ENCODE data around the gene TEDC1.
A peak's percentile ranks its signal among the peaks of the same experiment; 100 is the strongest.

The TEDC1 gene

DNA sequence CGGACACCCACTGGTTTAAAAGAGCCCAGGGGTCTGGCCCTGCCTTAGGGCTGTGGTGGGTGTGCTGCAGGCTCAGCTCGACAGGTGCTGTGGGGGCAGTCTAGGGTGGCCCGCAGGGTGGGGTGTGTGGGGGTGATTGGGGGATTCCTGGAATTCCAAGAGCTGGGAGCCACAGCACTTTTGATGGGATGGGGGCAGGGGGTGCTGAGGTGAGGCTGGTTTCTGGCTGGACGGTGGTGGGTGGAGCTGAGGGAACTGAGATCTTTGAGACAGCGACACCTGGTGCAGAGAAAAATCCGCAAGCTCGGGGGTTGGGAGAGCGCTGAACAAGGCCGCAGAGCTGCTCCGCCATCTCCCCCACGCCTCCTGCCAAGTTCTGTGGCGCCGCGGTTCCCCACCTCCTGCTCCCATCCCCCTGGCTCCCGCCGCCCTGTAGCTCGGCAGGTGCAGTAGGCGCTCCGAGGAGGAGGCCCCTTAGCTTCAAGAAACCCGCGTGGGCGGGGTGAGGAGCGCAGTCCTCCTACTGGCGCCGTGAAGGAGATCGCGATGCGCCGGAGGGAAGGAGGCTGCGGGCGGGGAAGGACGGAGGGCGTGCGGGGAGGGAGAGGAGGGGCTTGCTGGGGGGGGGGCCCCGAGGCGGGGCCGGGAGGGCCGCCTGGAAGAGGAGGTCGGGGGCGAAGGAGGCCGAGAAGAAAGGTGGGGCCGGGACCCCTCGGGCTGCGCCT lies 1.3 kb upstream of the TEDC1 start:
- Histone ChIP-seq H2AK5ac (ENCODE audit: low read length, severe bottlenecking) (no peak overlapping the region), H2BK12ac (ENCODE audit: low read length in 2 of 2) (peak overlapping the region in 1 of 2 experiments; percentile 55), H3K27me3 (ENCODE audit: control insufficient read depth in 1 of 2, insufficient read depth in 1 of 2, low read length in 2 of 2) (peaks cover 14 to 34% of the 10 kb centered on the region in 2 experiments), H3K9ac (ENCODE audit: low read length) (peak overlapping the region; percentile 92), H4K8ac (ENCODE audit: low read length) (no peak overlapping the region), H3K9me3 (ENCODE audit: control insufficient read depth, low read length) (no peaks in the 10 kb centered on the region), H3K36me3 (ENCODE audit: control insufficient read depth in 1 of 2, insufficient read depth in 2 of 2, low read depth in 1 of 2, low read length in 2 of 2) (peaks cover 0 to 9% of the 10 kb centered on the region in 2 experiments), H3K4me2 (ENCODE audit: low read length, poor library complexity, severe bottlenecking) (peak overlapping the region; percentile 96), H2AFZ (ENCODE audit: low read depth, low read length) (peak overlapping the region; percentile 60), H4K91ac (ENCODE audit: low read length) (no peak overlapping the region), H2BK5ac (ENCODE audit: low read depth, low read length, poor library complexity, severe bottlenecking) (no peak overlapping the region), H3K4me3 (ENCODE audit: insufficient read depth in 1 of 2, low read depth in 1 of 2, low read length in 2 of 2) (peak overlapping the region; percentile 60 to 81), H2BK120ac (ENCODE audit: low read depth, low read length) (no peak overlapping the region), H3K79me1 (replicated peaks; ENCODE audit: low read length, poor library complexity, severe bottlenecking) (peaks cover 1% of the 10 kb centered on the region), H3K18ac (ENCODE audit: low read depth in 1 of 2, low read length in 2 of 2) (peak overlapping the region in 1 of 2 experiments; percentile 91), H2BK15ac (ENCODE audit: low read depth, poor library complexity, severe bottlenecking) (no peak overlapping the region), H3K23ac (ENCODE audit: low read length in 2 of 2) (no peak overlapping the region), H3K27ac (ENCODE audit: low read length, poor library complexity, severe bottlenecking) (peak overlapping the region; percentile 1), H3K4me1 (ENCODE audit: control insufficient read depth, insufficient read depth, low read depth, low read length) (peaks cover 31% of the 10 kb centered on the region), H3K4ac (ENCODE audit: low read depth in 1 of 2, low read length in 2 of 2) (peak overlapping the region in 1 of 2 experiments; percentile 79), H3K14ac (ENCODE audit: low read length in 2 of 2) (peak overlapping the region in 1 of 2 experiments; percentile 36)
- DNase-seq, result peak; percentile 88
- 7% methylated on average over 30 of the region's 44 CpGs for WGBS

DNA sequence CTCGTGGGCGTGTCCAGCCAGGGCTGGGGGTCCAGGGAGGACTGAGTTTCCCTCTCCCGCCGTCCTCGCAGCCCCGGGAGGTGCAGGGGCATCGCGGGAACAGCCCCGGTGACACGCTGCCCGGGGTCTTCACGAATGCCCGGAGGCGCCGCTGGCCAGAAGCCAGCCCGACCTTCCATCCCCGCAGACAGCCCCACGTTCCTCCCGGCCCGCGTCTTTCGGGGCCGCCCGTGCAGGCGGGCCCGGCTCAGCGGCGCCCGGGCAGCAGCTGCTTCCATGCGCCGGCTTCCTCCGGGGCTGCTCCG lies 827 bp upstream of the TEDC1 start:
- Histone ChIP-seq H3K27me3 (ENCODE audit: control insufficient read depth in 1 of 2, insufficient read depth in 1 of 2, low read length in 2 of 2) (peaks cover 14 to 30% of the 10 kb centered on the region in 2 experiments), H2BK5ac (ENCODE audit: low read depth, low read length, poor library complexity, severe bottlenecking) (no peak overlapping the region)
- under 1% methylated on average over 29 of the region's 33 CpGs for WGBS

DNA sequence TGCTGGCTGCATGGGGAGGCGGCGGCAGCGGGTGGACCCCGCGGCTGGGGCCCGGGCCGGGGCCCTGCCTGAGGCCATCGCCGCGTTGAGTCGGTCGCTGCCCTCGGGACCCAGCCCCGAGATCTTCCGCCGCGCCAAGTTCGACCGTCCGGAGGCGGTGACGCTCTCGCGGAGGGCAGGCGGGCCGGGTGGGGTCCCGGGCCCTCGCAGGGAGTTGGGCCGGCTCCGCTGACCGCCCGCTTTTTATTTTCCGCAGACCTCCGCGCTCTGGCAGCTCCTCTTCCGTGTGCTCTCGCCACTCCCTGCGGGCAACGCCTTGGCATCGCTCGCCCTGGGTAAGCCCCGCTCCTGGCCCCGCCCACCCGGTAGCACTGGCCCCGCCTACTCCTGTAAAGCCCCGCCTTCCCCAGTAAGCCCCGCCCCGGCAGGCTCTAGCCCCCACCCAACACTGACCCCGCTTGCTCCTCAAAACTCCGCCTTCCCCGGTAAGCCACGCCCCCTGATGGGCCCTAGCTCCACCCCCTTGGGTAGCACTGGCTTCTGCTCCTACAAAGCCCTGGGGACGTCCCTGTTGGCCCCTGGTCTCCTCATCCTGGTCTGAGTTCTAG lies 424 bp downstream of the TEDC1 start:
- WGBS, result 25% methylated on average over 52 of the region's 53 CpGs

More for the DNA sequence above, 827 bp upstream of the TEDC1 start:
- Histone ChIP-seq H2BK12ac (ENCODE audit: low read length in 2 of 2) (peak overlapping the region in 1 of 2 experiments; percentile 55), H2AK5ac (ENCODE audit: low read length, severe bottlenecking) (no peak overlapping the region), H3K4me3 (ENCODE audit: insufficient read depth in 1 of 2, low read depth in 1 of 2, low read length in 2 of 2) (peak overlapping the region; percentile 60 to 81), H3K9ac (ENCODE audit: low read length) (peak overlapping the region; percentile 92), H3K36me3 (ENCODE audit: control insufficient read depth in 1 of 2, insufficient read depth in 2 of 2, low read depth in 1 of 2, low read length in 2 of 2) (peaks cover 0 to 9% of the 10 kb centered on the region in 2 experiments), H2AFZ (ENCODE audit: low read depth, low read length) (peak overlapping the region; percentile 84), H3K23ac (ENCODE audit: low read length in 2 of 2) (no peak overlapping the region), H3K4ac (ENCODE audit: low read depth in 1 of 2, low read length in 2 of 2) (peak overlapping the region; percentile 35 to 79), H3K18ac (ENCODE audit: low read depth in 1 of 2, low read length in 2 of 2) (peak overlapping the region; percentile 58 to 91), H3K27ac (ENCODE audit: low read length, poor library complexity, severe bottlenecking) (no peak overlapping the region), H3K14ac (ENCODE audit: low read length in 2 of 2) (peak overlapping the region in 1 of 2 experiments; percentile 36), H3K9me3 (ENCODE audit: control insufficient read depth, low read length) (no peaks in the 10 kb centered on the region), H4K8ac (ENCODE audit: low read length) (no peak overlapping the region), H3K79me1 (replicated peaks; ENCODE audit: low read length, poor library complexity, severe bottlenecking) (peaks cover 1% of the 10 kb centered on the region), H2BK120ac (ENCODE audit: low read depth, low read length) (peak overlapping the region; percentile 57), H4K91ac (ENCODE audit: low read length) (peak overlapping the region; percentile 5), H2BK15ac (ENCODE audit: low read depth, poor library complexity, severe bottlenecking) (peak overlapping the region; percentile 1), H3K4me2 (ENCODE audit: low read length, poor library complexity, severe bottlenecking) (peak overlapping the region; percentile 96), H3K4me1 (ENCODE audit: control insufficient read depth, insufficient read depth, low read depth, low read length) (peaks cover 30% of the 10 kb centered on the region)
- no peak for DNase-seq

More for the DNA sequence above, 424 bp downstream of the TEDC1 start:
- Histone ChIP-seq H2AK5ac (ENCODE audit: low read length, severe bottlenecking) (no peak overlapping the region), H3K9me3 (ENCODE audit: control insufficient read depth, low read length) (no peaks in the 10 kb centered on the region), H3K4me3 (ENCODE audit: insufficient read depth in 1 of 2, low read depth in 1 of 2, low read length in 2 of 2) (peak overlapping the region; percentile 68 to 80), H2BK15ac (ENCODE audit: low read depth, poor library complexity, severe bottlenecking) (no peak overlapping the region), H2BK120ac (ENCODE audit: low read depth, low read length) (no peak overlapping the region), H2AFZ (ENCODE audit: low read depth, low read length) (peak overlapping the region; percentile 73), H4K8ac (ENCODE audit: low read length) (no peak overlapping the region), H3K14ac (ENCODE audit: low read length in 2 of 2) (no peak overlapping the region), H3K27me3 (ENCODE audit: control insufficient read depth in 1 of 2, insufficient read depth in 1 of 2, low read length in 2 of 2) (peaks cover 4 to 21% of the 10 kb centered on the region in 2 experiments), H3K27ac (ENCODE audit: low read length, poor library complexity, severe bottlenecking) (no peak overlapping the region), H3K23ac (ENCODE audit: low read length in 2 of 2) (no peak overlapping the region), H2BK5ac (ENCODE audit: low read depth, low read length, poor library complexity, severe bottlenecking) (no peak overlapping the region), H3K4ac (ENCODE audit: low read depth in 1 of 2, low read length in 2 of 2) (no peak overlapping the region), H4K91ac (ENCODE audit: low read length) (no peak overlapping the region), H3K79me1 (replicated peaks; ENCODE audit: low read length, poor library complexity, severe bottlenecking) (peaks cover 1% of the 10 kb centered on the region), H3K18ac (ENCODE audit: low read depth in 1 of 2, low read length in 2 of 2) (no peak overlapping the region), H3K4me1 (ENCODE audit: control insufficient read depth, insufficient read depth, low read depth, low read length) (peaks cover 24% of the 10 kb centered on the region), H3K9ac (ENCODE audit: low read length) (peak overlapping the region; percentile 76), H3K4me2 (ENCODE audit: low read length, poor library complexity, severe bottlenecking) (peak overlapping the region; percentile 79), H3K36me3 (ENCODE audit: control insufficient read depth in 1 of 2, insufficient read depth in 2 of 2, low read depth in 1 of 2, low read length in 2 of 2) (peaks cover 0 to 11% of the 10 kb centered on the region in 2 experiments), H2BK12ac (ENCODE audit: low read length in 2 of 2) (no peak overlapping the region)
- peak; percentile 49 for DNase-seq
